ENCODE measurements around the gene WDR75.

DNA sequence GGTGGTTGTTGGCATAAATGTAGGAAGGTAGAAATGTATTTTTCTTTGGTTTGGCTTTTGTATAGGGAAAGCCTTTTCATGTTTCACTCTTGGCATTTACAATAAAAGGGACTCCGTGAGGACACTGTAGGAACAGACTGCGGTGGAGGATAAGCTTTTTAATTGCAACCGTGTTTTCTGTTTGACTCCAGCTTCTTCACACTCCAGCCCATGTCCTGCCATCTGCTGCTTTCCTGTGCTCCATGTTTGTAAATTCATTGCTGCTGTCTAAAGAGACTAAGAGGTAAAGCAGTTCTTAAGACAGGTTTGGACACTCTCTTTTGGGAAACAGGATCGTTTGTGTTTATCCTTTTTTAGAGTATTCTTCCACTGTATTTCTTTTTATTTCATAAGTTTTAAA lies 33.3 kb downstream of the WDR75 start:
- TF ChIP-seq, protein P1, sequence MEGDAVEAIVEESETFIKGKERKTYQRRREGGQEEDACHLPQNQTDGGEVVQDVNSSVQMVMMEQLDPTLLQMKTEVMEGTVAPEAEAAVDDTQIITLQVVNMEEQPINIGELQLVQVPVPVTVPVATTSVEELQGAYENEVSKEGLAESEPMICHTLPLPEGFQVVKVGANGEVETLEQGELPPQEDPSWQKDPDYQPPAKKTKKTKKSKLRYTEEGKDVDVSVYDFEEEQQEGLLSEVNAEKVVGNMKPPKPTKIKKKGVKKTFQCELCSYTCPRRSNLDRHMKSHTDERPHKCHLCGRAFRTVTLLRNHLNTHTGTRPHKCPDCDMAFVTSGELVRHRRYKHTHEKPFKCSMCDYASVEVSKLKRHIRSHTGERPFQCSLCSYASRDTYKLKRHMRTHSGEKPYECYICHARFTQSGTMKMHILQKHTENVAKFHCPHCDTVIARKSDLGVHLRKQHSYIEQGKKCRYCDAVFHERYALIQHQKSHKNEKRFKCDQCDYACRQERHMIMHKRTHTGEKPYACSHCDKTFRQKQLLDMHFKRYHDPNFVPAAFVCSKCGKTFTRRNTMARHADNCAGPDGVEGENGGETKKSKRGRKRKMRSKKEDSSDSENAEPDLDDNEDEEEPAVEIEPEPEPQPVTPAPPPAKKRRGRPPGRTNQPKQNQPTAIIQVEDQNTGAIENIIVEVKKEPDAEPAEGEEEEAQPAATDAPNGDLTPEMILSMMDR (IDR thresholded peaks at IDR 0.05 in 2 of 3, conservative IDR thresholded peaks at IDR 0.05 in 1 of 3; ENCODE audit: insufficient read depth in 2 of 3, low read depth in 1 of 3, low read length in 3 of 3): no peak
- TF ChIP-seq HDAC6 (IDR thresholded peaks at IDR 0.05; ENCODE audit: low read depth, low read length) (no peak), BACH1 (tag; IDR thresholded peaks at IDR 0.05) (no peak), ZNF717 (CRISPR knock-in tag; IDR thresholded peaks at IDR 0.05) (no peak), EP300 (IDR thresholded peaks at IDR 0.05; ENCODE audit: low read length) (no peak), NCOA2 (IDR thresholded peaks at IDR 0.05; ENCODE audit: partially characterized antibody in 2 of 2) (no peak), STAT5B (CRISPR knock-in tag; IDR thresholded peaks at IDR 0.05) (no peak)
